HCT116 (cell line): Measurements from ENCODE around the gene ZNF800.

Experiments used
- ATF3 ChIP-seq: IDR thresholded peaks from 2 replicates; pipeline ENCODE4 v1.6.1; 2012
- EGR1 ChIP-seq: IDR thresholded peaks from 2 replicates; pipeline ENCODE4 v1.6.1; 2012; ENCODE audit warnings: low read depth
- EZH2 ChIP-seq: fragments of 200-600 bp; sonication (generic); IDR thresholded peaks from 2 replicates; pipeline ENCODE4 v1.6.1; 2017; ENCODE audit warnings: antibody characterized with exemption, mixed run types
- POLR2A ChIP-seq: IDR thresholded peaks from 2 replicates; pipeline ENCODE4 v1.7.0; 2011; ENCODE audit warnings: borderline replicate concordance; ENCODE audit not compliant: insufficient read depth, insufficient read length; ENCODE audit errors: extremely low read depth
- POLR2AphosphoS5 ChIP-seq: IDR thresholded peaks from 2 replicates; pipeline ENCODE4 v1.6.1; 2011; ENCODE audit warnings: mild to moderate bottlenecking, low read depth, low read length, moderate library complexity
- SIN3A ChIP-seq: IDR thresholded peaks from 2 replicates; pipeline ENCODE4 v1.6.1; 2012; ENCODE audit warnings: low read depth
- SP1 ChIP-seq: IDR thresholded peaks from 2 replicates; pipeline ENCODE4 v1.6.1; 2012; ENCODE audit warnings: low read depth
- SRF ChIP-seq: IDR thresholded peaks from 2 replicates; pipeline ENCODE4 v1.6.1; 2012; ENCODE audit warnings: low read depth
- TF ChIP-seq, protein P1 (sequence below), 3 experiments: fragments of 200-600 bp in 1 of 3; sonication (generic) in 1 of 3; IDR thresholded peaks in 2 of 3; conservative IDR thresholded peaks in 1 of 3; 2 replicates each; pipeline ENCODE4 v1.5.1; 2012 to 2017; ENCODE audit warnings: low read depth in 2 of 3, low read length in 2 of 3, antibody characterized with exemption in 1 of 3, borderline replicate concordance in 1 of 3, control low read depth in 1 of 3, mild to moderate bottlenecking in 1 of 3, mixed read lengths in 1 of 3, mixed run types in 1 of 3, moderate library complexity in 1 of 3; ENCODE audit not compliant: insufficient read depth in 1 of 3
- TF ChIP-seq, protein P2 (sequence below): IDR thresholded peaks from 2 replicates; pipeline ENCODE4 v1.6.1; 2012

GRCh38 chr7:127349881-127350280 is 42.6 kb downstream of the ZNF800 start:
- TF ChIP-seq POLR2AphosphoS5: no peak
- no peak for TF ChIP-seq ATF3
- no peak for TF ChIP-seq SRF
- TF ChIP-seq, protein P1, sequence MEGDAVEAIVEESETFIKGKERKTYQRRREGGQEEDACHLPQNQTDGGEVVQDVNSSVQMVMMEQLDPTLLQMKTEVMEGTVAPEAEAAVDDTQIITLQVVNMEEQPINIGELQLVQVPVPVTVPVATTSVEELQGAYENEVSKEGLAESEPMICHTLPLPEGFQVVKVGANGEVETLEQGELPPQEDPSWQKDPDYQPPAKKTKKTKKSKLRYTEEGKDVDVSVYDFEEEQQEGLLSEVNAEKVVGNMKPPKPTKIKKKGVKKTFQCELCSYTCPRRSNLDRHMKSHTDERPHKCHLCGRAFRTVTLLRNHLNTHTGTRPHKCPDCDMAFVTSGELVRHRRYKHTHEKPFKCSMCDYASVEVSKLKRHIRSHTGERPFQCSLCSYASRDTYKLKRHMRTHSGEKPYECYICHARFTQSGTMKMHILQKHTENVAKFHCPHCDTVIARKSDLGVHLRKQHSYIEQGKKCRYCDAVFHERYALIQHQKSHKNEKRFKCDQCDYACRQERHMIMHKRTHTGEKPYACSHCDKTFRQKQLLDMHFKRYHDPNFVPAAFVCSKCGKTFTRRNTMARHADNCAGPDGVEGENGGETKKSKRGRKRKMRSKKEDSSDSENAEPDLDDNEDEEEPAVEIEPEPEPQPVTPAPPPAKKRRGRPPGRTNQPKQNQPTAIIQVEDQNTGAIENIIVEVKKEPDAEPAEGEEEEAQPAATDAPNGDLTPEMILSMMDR (IDR thresholded peaks at IDR 0.05 in 2 of 3, conservative IDR thresholded peaks at IDR 0.05 in 1 of 3; ENCODE audit: borderline replicate concordance in 1 of 3, insufficient read depth in 1 of 3, low read depth in 2 of 3, low read length in 2 of 3): no peak
- TF ChIP-seq EGR1: no peak
- TF ChIP-seq EZH2: no peak
- TF ChIP-seq, protein P2, sequence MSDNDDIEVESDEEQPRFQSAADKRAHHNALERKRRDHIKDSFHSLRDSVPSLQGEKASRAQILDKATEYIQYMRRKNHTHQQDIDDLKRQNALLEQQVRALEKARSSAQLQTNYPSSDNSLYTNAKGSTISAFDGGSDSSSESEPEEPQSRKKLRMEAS: no peak
- TF ChIP-seq SP1: no peak
- no peak for TF ChIP-seq POLR2A
- TF ChIP-seq SIN3A: no peak
